OCI-LY7 (cell line): ENCODE measurements around the gene LIMK2. TPM values are rescaled to one million over a fixed set of nuclear protein-coding genes. Genes with fewer than 3 reads are reported as not detected.

ENCODE experiments used
- BruUV-seq: library from RNA; stranded (reverse); fragments of 400-500 nt; replicated peaks from 2 replicates; lab custom pipeline; 2021; lab: Mats Ljungman, UMichigan
- CTCF ChIA-PET: fragments of 300-600 bp; sonication (Branson Sonifier 250); formaldehyde crosslinking; loops from one replicate; lab custom pipeline; 2022; ENCODE audit warnings: antibody characterized with exemption; ENCODE audit not compliant: unreplicated experiment; lab: Charles Lee
- POLR2A ChIA-PET: fragments of 300-600 bp; sonication (Branson Sonifier 250); formaldehyde crosslinking; loops from one replicate; lab custom pipeline; 2022; ENCODE audit warnings: antibody characterized with exemption; lab: Charles Lee
- DNase-seq: peaks from one replicate; pipeline ENCODE4 v3.0.0-alpha.2; 2015; ENCODE audit warnings: low spot score
- H2AFZ ChIP-seq: fragments of 200-600 bp; sonication (generic), shearing (Covaris generic); 2 replicates; pipeline ENCODE4 v1.6.1; 2014; ENCODE audit warnings: mild to moderate bottlenecking, antibody characterized with exemption, low read length, moderate library complexity
- H3K27ac ChIP-seq: fragments of 200-600 bp; sonication (generic); 2 replicates; pipeline ENCODE4 v1.5.1; 2014; ENCODE audit warnings: mixed run types, low read depth, mild to moderate bottlenecking, moderate library complexity, low read length, inconsistent platforms; ENCODE audit not compliant: poor library complexity, severe bottlenecking
- H3K36me3 ChIP-seq: fragments of 200-600 bp; sonication (generic); 2 replicates; pipeline ENCODE4 v1.6.1; 2014; ENCODE audit warnings: mild to moderate bottlenecking, antibody characterized with exemption, low read length, moderate library complexity, mixed read lengths; ENCODE audit not compliant: insufficient read depth
- H3K4me1 ChIP-seq: fragments of 200-600 bp; sonication (generic); 2 replicates; pipeline ENCODE4 v1.5.1; 2014; ENCODE audit warnings: mild to moderate bottlenecking, low read length; ENCODE audit not compliant: insufficient read depth, poor library complexity, severe bottlenecking
- H3K4me2 ChIP-seq: fragments of 200-600 bp; sonication (generic); 2 replicates; pipeline ENCODE4 v1.6.1; 2014; ENCODE audit warnings: mild to moderate bottlenecking, low read length
- H3K4me3 ChIP-seq: fragments of 200-600 bp; sonication (generic); 2 replicates; pipeline ENCODE4 v1.5.1; 2014; ENCODE audit warnings: mild to moderate bottlenecking, low read depth, low read length; ENCODE audit not compliant: poor library complexity, severe bottlenecking
- H3K79me2 ChIP-seq: fragments of 200-600 bp; sonication (generic); 2 replicates; pipeline ENCODE4 v1.6.1; 2016; ENCODE audit warnings: low read depth, mild to moderate bottlenecking, low read length, moderate library complexity, mixed read lengths; ENCODE audit not compliant: insufficient read depth
- H3K9me2 ChIP-seq: fragments of 200-600 bp; sonication (generic); 2 replicates; pipeline ENCODE4 v1.6.1; 2016; ENCODE audit warnings: mild to moderate bottlenecking, low read length, mixed read lengths; ENCODE audit not compliant: insufficient read depth
- H3K9me3 ChIP-seq: fragments of 200-600 bp; sonication (generic); 2 replicates; pipeline ENCODE4 v1.6.1; 2014; ENCODE audit warnings: mild to moderate bottlenecking, mixed run types, low read length, mixed read lengths
- H4K20me1 ChIP-seq: fragments of 200-600 bp; sonication (generic); 2 replicates; pipeline ENCODE4 v1.6.1; 2014; ENCODE audit warnings: mild to moderate bottlenecking, antibody characterized with exemption, low read length, moderate library complexity, mixed read lengths; ENCODE audit not compliant: insufficient read depth
- CTCF ChIP-seq: fragments of 200-600 bp; sonication (generic); conservative IDR thresholded peaks from 2 replicates; pipeline ENCODE4 v1.5.1; 2014; ENCODE audit warnings: mild to moderate bottlenecking, antibody characterized with exemption, low read length, moderate library complexity, mixed read lengths
- EZH2phosphoT487 ChIP-seq: fragments of 200-600 bp; sonication (generic); IDR thresholded peaks from 2 replicates; pipeline ENCODE4 v1.6.1; 2018; ENCODE audit warnings: low read depth, borderline replicate concordance, mild to moderate bottlenecking, mixed run types, antibody characterized with exemption, low read length, moderate library complexity, mixed read lengths
- intact Hi-C: fragments of 100-400 bp; cut with micrococcal nuclease; formaldehyde crosslinking; loops from one replicate; pipeline ENCODE4 v1.10.0; 2022; ENCODE audit not compliant: unreplicated experiment
- total RNA-seq, 2 experiments: library from RNA; depleted of rRNA in 1 of 2; stranded (reverse); fragments of >200 nt in 1 of 2; shearing (Covaris generic) in 1 of 2; gene quantifications; 2 replicates each; pipeline ENCODE4 v1.2.3, GENCODE V29; 2014 to 2022

The LIMK2 gene
- total RNA-seq, 2 experiments from 2014 or later = 16.2 to 24.8 TPM

DNA sequence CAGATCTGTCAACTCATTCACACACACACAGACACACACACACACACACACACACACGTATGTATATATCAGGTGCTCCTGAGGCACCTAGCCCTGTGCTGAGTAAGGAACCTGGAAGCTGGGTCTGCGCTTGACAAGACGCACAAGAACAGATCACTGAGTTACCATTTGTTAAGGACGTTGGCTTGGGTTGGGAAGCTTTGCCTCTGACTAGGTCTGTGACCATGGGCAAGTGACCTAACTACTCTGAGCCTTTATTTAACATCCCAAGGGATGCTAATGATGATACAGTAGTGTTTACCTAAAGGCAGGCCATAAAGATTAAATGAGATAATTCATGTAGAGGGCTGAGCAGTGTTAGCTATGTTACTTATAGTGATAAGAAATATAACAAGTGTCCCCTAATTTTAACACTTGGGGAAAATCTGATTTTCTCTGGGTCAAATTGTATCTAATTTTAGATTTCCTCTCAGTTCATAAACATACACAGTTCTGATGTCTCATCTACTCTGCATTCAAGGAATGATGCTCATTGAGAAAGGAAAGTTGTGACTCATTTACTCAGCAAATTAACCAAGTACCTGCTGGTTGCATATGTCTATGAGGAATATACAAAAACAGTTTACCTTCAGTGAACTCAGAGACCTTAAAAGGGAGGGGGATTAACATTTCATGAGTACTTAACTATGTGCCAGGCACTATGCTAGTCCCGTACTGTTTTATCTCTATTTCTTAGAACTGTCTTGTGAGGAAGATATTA lies 38.5 kb upstream of the LIMK2 start:
- DNase-seq = no peak
- no peaks in the 10 kb centered on the region for H3K9me3 ChIP-seq
- no TSS peak for BruUV-seq
- POLR2A ChIA-PET = interaction anchor here (0.6 to 1.7 kb wide), 4 partner anchors 9 to 1594 kb away, joined by 3 to 6 read pairs (median 5); partner anchors contain the start of gene RNF185
- TF ChIP-seq EZH2phosphoT487 = no peak
- TF ChIP-seq CTCF = no peak
- no peak overlapping the region for H3K4me3 ChIP-seq
- no peaks in the 10 kb centered on the region for H4K20me1 ChIP-seq
- CTCF ChIA-PET = no interaction called here
- peaks cover 8% of the 10 kb centered on the region for H3K4me1 ChIP-seq
- H3K27ac ChIP-seq = no peak overlapping the region
- no peaks in the 10 kb centered on the region for H3K9me2 ChIP-seq
- intact Hi-C loops = no loop called here
- peaks cover 5% of the 10 kb centered on the region; the same call in 1 of the 2 replicates for H3K79me2 ChIP-seq
- no peak overlapping the region for H2AFZ ChIP-seq
- no peak overlapping the region for H3K4me2 ChIP-seq
- H3K36me3 ChIP-seq = peaks cover 5% of the 10 kb centered on the region; the same call in 1 of the 2 replicates

DNA sequence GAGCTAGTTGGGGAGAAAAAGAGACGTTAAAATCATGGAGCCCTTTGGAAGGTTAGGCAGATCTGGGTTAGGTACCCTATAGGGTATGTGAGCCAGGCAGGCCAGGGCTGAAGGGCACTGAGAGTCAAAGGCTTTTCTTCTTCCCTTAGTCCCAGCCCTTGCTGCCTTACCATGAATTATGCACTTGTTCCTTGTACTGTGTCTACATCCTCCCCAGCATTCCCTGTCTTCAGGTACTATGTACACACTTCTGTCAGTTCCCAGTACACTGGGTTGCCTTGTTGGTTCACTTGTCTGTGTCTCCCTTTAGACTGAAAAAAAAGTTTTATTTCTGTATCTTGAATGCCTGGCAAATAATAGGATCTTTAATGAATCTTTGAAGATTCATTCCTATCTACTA lies 35.2 kb upstream of the LIMK2 start:
- no peaks in the 10 kb centered on the region for H3K9me3 ChIP-seq
- CTCF ChIA-PET = no interaction called here
- no peaks in the 10 kb centered on the region for H3K9me2 ChIP-seq
- no peak overlapping the region for H2AFZ ChIP-seq
- no peak for TF ChIP-seq CTCF
- BruUV-seq = no TSS peak
- H3K79me2 ChIP-seq = no peaks in the 10 kb centered on the region
- DNase-seq = no peak
- POLR2A ChIA-PET = interaction anchor here (0.5 kb wide), 1 partner anchor 11 kb away, joined by 3 read pairs; no protein-coding TSS in a partner anchor
- no peak overlapping the region for H3K4me3 ChIP-seq
- H3K4me1 ChIP-seq = no peaks in the 10 kb centered on the region
- H4K20me1 ChIP-seq = no peaks in the 10 kb centered on the region
- intact Hi-C loops = no loop called here
- H3K4me2 ChIP-seq = no peak overlapping the region
- peaks cover 12% of the 10 kb centered on the region for H3K36me3 ChIP-seq
- no peak overlapping the region for H3K27ac ChIP-seq
